HG03575 (cell line): ENCODE results near the gene PPP3CB.
"Not testable (repeated sequence)": the region's sequence is repeated elsewhere in the genome, so short reads cannot be mapped to it uniquely, and the experiment has no call there.

Experiments
- ATAC-seq: cut with Tn5 transposase; IDR thresholded peaks from one replicate; pipeline ENCODE4 v1.9.1; 2021; ENCODE audit not compliant: unreplicated experiment, insufficient number of reproducible peaks, low FRiP score; ENCODE audit errors: extremely low read depth

PPP3CB gene

GRCh38 chr10:73432646-73433537 is 62.9 kb downstream of the PPP3CB start:
- ATAC-seq, result no peak

- ATAC-seq, result no peak
Measured at GRCh38 chr10:73426318-73426717, 69.5 kb downstream of the PPP3CB start.

GRCh38 chr10:73424478-73424877 is 71.3 kb downstream of the PPP3CB start:
- ATAC-seq, result no peak

GRCh38 chr10:73423309-73423708 is 72.5 kb downstream of the PPP3CB start:
- ATAC-seq, result no peak

- ATAC-seq, result no peak
Measured at GRCh38 chr10:73416571-73416970, 79.3 kb downstream of the PPP3CB start.

GRCh38 chr10:73414230-73414945 is 81.4 kb downstream of the PPP3CB start:
- ATAC-seq, result no peak

GRCh38 chr10:73413528-73414229 is 82.1 kb downstream of the PPP3CB start, which contains the start of gene ANXA7:
Gene ANXA7, minus strand, starts transcription at chr10:73414058. Its CDS starts 13,202 bp downstream, at chr10:73400856.
- no peak for ATAC-seq

- ATAC-seq, result no peak
Measured at GRCh38 chr10:73413108-73413527, 82.7 kb downstream of the PPP3CB start.

- no peak for ATAC-seq
Measured at GRCh38 chr10:73410897-73411296, 84.9 kb downstream of the PPP3CB start.

- no peak for ATAC-seq
Measured at GRCh38 chr10:73408978-73409521, 86.8 kb downstream of the PPP3CB start.

- no peak for ATAC-seq
Measured at GRCh38 chr10:73408061-73408460, 87.8 kb downstream of the PPP3CB start.

- no peak for ATAC-seq
Measured at GRCh38 chr10:73407495-73407894, 88.3 kb downstream of the PPP3CB start.

GRCh38 chr10:73406846-73407245 is 89.0 kb downstream of the PPP3CB start:
- ATAC-seq, result no peak

- no peak for ATAC-seq
Measured at GRCh38 chr10:73405556-73405955, 90.3 kb downstream of the PPP3CB start.

- no peak for ATAC-seq
Measured at GRCh38 chr10:73404690-73405089, 91.1 kb downstream of the PPP3CB start.

- no peak for ATAC-seq
Measured at GRCh38 chr10:73401636-73402035, 94.2 kb downstream of the PPP3CB start.

GRCh38 chr10:73399063-73399462 is 96.8 kb downstream of the PPP3CB start:
- ATAC-seq, result no peak

- ATAC-seq, result no peak
Measured at GRCh38 chr10:73398024-73398423, 97.8 kb downstream of the PPP3CB start.

- ATAC-seq, result not testable (repeated sequence)
Measured at GRCh38 chr10:73394325-73394724, 101.5 kb downstream of the PPP3CB start.
